HCT116 (cell line): ENCODE results near the gene ANKEF1. TPM values are rescaled to one million over a fixed set of nuclear protein-coding genes. Genes with fewer than 3 reads are reported as not detected.

ENCODE experiments used
- ATAC-seq: fragments of 200-7000 bp; cut with Tn5 transposase; 2 replicates; pipeline ENCODE4 v1.9.1; 2020; ENCODE audit warnings: mild to moderate bottlenecking, moderate library complexity
- BruUV-seq: library from RNA; stranded (reverse); fragments of 400-500 nt; replicated peaks from 2 replicates; lab custom pipeline; 2021; lab: Mats Ljungman, UMichigan
- CTCF ChIA-PET: fragments of 300-600 bp; sonication (Branson Sonifier 250); formaldehyde crosslinking; loops from one replicate; lab custom pipeline; 2021; ENCODE audit warnings: antibody characterized with exemption; lab: Charles Lee
- POLR2A ChIA-PET: fragments of 300-600, 350-600 bp; sonication (Branson Sonifier 250); formaldehyde crosslinking; loops from one replicate; lab custom pipeline; 2021; ENCODE audit warnings: antibody characterized with exemption; lab: Charles Lee
- RAD21 ChIA-PET, 2 experiments: fragments of 300-600 bp; sonication (Branson Sonifier 250); formaldehyde crosslinking; loops; one replicate each; lab custom pipeline; 2023; ENCODE audit warnings: low total read pairs in 2 of 2; ENCODE audit not compliant: uncharacterized antibody in 2 of 2, unreplicated experiment in 2 of 2, low non-redundant PET in 1 of 2; lab: Charles Lee
- DNase-seq: peaks from one replicate; pipeline ENCODE4 v3.0.0-alpha.2; 2010; ENCODE audit warnings: low read depth, low spot score
- H2AFZ ChIP-seq: fragments of 200-600 bp; shearing (Covaris generic), sonication (generic); 2 replicates; pipeline ENCODE4 v1.6.1; 2017; ENCODE audit warnings: low read depth, mixed run types, mixed read lengths, antibody characterized with exemption, low read length; ENCODE audit not compliant: poor library complexity, severe bottlenecking
- H3K27ac ChIP-seq: 2 replicates; pipeline ENCODE4 v1.5.1; 2012; ENCODE audit warnings: low read depth, low read length
- H3K27me3 ChIP-seq: fragments of 200-600 bp; sonication (generic); 2 replicates; pipeline ENCODE4 v1.6.1; 2016; ENCODE audit warnings: mixed run types, low read length, mixed read lengths; ENCODE audit not compliant: insufficient read depth
- H3K36me3 ChIP-seq, 2 experiments: fragments of 200-500 bp in 1 of 2; fragments of 200-600 bp in 1 of 2; sonication (Bioruptor generic) in 1 of 2; sonication (generic) in 1 of 2; 2 replicates each; pipeline versions ENCODE4 v1.5.1 to v1.6.1; 2014 to 2016; ENCODE audit warnings: low read length in 2 of 2, inconsistent platforms in 1 of 2, mixed read lengths in 1 of 2, mixed run types in 1 of 2; ENCODE audit not compliant: insufficient read depth in 2 of 2, control insufficient read depth in 1 of 2
- H3K4me1 ChIP-seq, 2 experiments: fragments of 200-600 bp in 1 of 2; sonication (generic) in 1 of 2; 2 replicates each; pipeline versions ENCODE4 v1.5.1 to v1.6.1; 2012 to 2017; ENCODE audit warnings: low read length in 2 of 2, inconsistent platforms in 1 of 2, mild to moderate bottlenecking in 1 of 2, mixed read lengths in 1 of 2, mixed run types in 1 of 2, moderate library complexity in 1 of 2; ENCODE audit not compliant: insufficient read depth in 2 of 2, control insufficient read depth in 1 of 2
- H3K4me2 ChIP-seq: fragments of 200-600 bp; sonication (generic); 2 replicates; pipeline ENCODE4 v1.6.1; 2017; ENCODE audit warnings: mixed run types, low read length, mixed read lengths
- H3K4me3 ChIP-seq, 2 experiments: fragments of 200-600 bp in 1 of 2; sonication (generic) in 1 of 2; replicated peaks in 1 of 2; 2 replicates each; pipeline ENCODE4 v1.5.1; 2011 to 2016; ENCODE audit warnings: low read length in 2 of 2, control low read depth in 1 of 2, low read depth in 1 of 2, mild to moderate bottlenecking in 1 of 2, mixed read lengths in 1 of 2, mixed run types in 1 of 2
- H3K79me2 ChIP-seq: fragments of 200-600 bp; sonication (generic); 2 replicates; pipeline ENCODE4 v1.6.1; 2017; ENCODE audit warnings: mild to moderate bottlenecking, mixed run types, low read length, moderate library complexity, mixed read lengths; ENCODE audit not compliant: insufficient read depth
- H3K9ac ChIP-seq: fragments of 200-600 bp; sonication (generic); 2 replicates; pipeline ENCODE4 v1.6.1; 2016; ENCODE audit warnings: low read length, mixed read lengths
- H3K9me2 ChIP-seq: fragments of 200-600 bp; sonication (generic), shearing (Covaris generic); 2 replicates; pipeline ENCODE4 v1.6.1; 2017; ENCODE audit warnings: mixed run types, mild to moderate bottlenecking, moderate library complexity; ENCODE audit not compliant: insufficient read depth
- H3K9me3 ChIP-seq, 2 experiments: fragments of 200-500 bp in 1 of 2; fragments of 200-600 bp in 1 of 2; sonication (Bioruptor generic) in 1 of 2; sonication (generic) in 1 of 2; 2 replicates each; pipeline ENCODE4 v1.6.1; 2014 to 2017; ENCODE audit warnings: low read length in 2 of 2, mixed read lengths in 2 of 2, inconsistent platforms in 1 of 2, low read depth in 1 of 2, mild to moderate bottlenecking in 1 of 2, mixed run types in 1 of 2, moderate library complexity in 1 of 2; ENCODE audit not compliant: control insufficient read depth in 1 of 2, insufficient read depth in 1 of 2
- H4K20me1 ChIP-seq: fragments of 200-600 bp; sonication (generic), shearing (Covaris generic); 2 replicates; pipeline ENCODE4 v1.6.1; 2017; ENCODE audit warnings: mixed run types, mild to moderate bottlenecking, moderate library complexity; ENCODE audit not compliant: insufficient read depth
- CBX3 ChIP-seq: IDR thresholded peaks from 2 replicates; pipeline ENCODE4 v1.6.1; 2012; ENCODE audit warnings: low read depth
- CEBPB ChIP-seq: IDR thresholded peaks from 2 replicates; pipeline ENCODE4 v1.6.1; 2012; ENCODE audit warnings: low read depth
- EGR1 ChIP-seq: IDR thresholded peaks from 2 replicates; pipeline ENCODE4 v1.6.1; 2012; ENCODE audit warnings: low read depth
- FOSL1 ChIP-seq: IDR thresholded peaks from 2 replicates; pipeline ENCODE4 v1.6.1; 2012; ENCODE audit warnings: low read depth
- JUND ChIP-seq: IDR thresholded peaks from 2 replicates; pipeline ENCODE4 v1.6.1; 2012
- MAX ChIP-seq: IDR thresholded peaks from 2 replicates; pipeline ENCODE4 v1.6.1; 2012
- POLR2A ChIP-seq: IDR thresholded peaks from 2 replicates; pipeline ENCODE4 v1.7.0; 2011; ENCODE audit warnings: borderline replicate concordance; ENCODE audit not compliant: insufficient read depth, insufficient read length; ENCODE audit errors: extremely low read depth
- POLR2AphosphoS5 ChIP-seq: IDR thresholded peaks from 2 replicates; pipeline ENCODE4 v1.6.1; 2011; ENCODE audit warnings: mild to moderate bottlenecking, low read depth, low read length, moderate library complexity
- RAD21 ChIP-seq: IDR thresholded peaks from 2 replicates; pipeline ENCODE4 v1.6.1; 2012; ENCODE audit warnings: low read depth, mild to moderate bottlenecking
- SP1 ChIP-seq: IDR thresholded peaks from 2 replicates; pipeline ENCODE4 v1.6.1; 2012; ENCODE audit warnings: low read depth
- SRF ChIP-seq: IDR thresholded peaks from 2 replicates; pipeline ENCODE4 v1.6.1; 2012; ENCODE audit warnings: low read depth
- ZBTB33 ChIP-seq: IDR thresholded peaks from 2 replicates; pipeline ENCODE4 v1.6.1; 2011; ENCODE audit warnings: mild to moderate bottlenecking, low read length, moderate library complexity; ENCODE audit not compliant: insufficient replicate concordance; ENCODE audit errors: extremely low read depth
- ZFX ChIP-seq: fragments of 450-650 bp; IDR thresholded peaks from 2 replicates; pipeline ENCODE4 v1.6.1; 2017
- ZNF274 ChIP-seq: fragments of 200-500 bp; sonication (Bioruptor generic); IDR thresholded peaks from 2 replicates; pipeline ENCODE4 v1.6.1; 2014; ENCODE audit warnings: mild to moderate bottlenecking, low read depth, low read length, inconsistent platforms
- intact Hi-C: fragments of 100-400 bp; cut with micrococcal nuclease; formaldehyde crosslinking; loops from 2 replicates; pipeline ENCODE4 v1.10.0; 2022
- total RNA-seq: library from RNA; stranded (reverse); gene quantifications from one replicate; pipeline ENCODE4 v1.2.1, GENCODE V29; 2021; ENCODE audit not compliant: unreplicated experiment
- TF ChIP-seq, protein P1 (sequence below), 3 experiments: fragments of 200-600 bp in 1 of 3; sonication (generic) in 1 of 3; IDR thresholded peaks in 2 of 3; conservative IDR thresholded peaks in 1 of 3; 2 replicates each; pipeline ENCODE4 v1.5.1; 2012 to 2017; ENCODE audit warnings: low read depth in 2 of 3, low read length in 2 of 3, antibody characterized with exemption in 1 of 3, borderline replicate concordance in 1 of 3, control low read depth in 1 of 3, mild to moderate bottlenecking in 1 of 3, mixed read lengths in 1 of 3, mixed run types in 1 of 3, moderate library complexity in 1 of 3; ENCODE audit not compliant: insufficient read depth in 1 of 3

The ANKEF1 gene
- total RNA-seq, 1 experiment from 2014 or later: 15.8 TPM

DNA sequence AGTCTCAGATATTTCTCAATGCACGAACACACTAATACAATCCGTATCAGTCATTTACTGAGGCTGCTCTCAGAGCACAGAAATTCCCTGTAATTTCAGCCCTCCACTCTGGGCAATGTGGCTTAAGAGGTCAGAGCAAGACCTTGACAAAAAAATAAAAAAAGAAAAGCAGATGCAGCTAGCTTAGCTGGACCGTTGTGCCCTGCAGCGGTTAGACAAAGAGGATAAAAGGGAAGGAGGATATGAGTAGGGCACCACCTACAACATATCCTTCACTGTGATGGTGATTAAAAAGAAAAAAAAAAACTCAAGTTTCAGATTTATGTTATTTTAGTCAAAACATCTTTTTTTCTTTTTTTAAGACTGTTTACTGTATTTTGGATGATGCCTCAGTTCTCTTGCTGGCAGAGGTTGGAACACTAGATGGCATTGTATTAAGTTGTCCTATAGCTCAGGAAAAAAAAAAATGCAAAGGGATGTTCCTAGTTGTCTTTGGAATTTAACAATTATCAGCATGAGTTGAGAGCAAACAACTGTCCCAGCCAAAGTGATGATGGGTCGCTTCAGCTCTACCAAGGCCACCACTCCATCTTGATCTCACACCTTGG is 59.9 kb downstream of the ANKEF1 start:
- RAD21 ChIA-PET: interaction anchor here in 1 of 2 experiments (0.9 kb wide), 1 partner anchor 117 kb away, joined by 3 read pairs; no protein-coding TSS in a partner anchor
- ATAC-seq: no peak
- POLR2A ChIA-PET: no interaction called here
- Histone ChIP-seq H3K9ac (no peak overlapping the region), H3K27me3 (no peaks in the 10 kb centered on the region), H3K4me3 (no peak overlapping the region), H3K36me3 (no peaks in the 10 kb centered on the region), H3K4me2 (no peak overlapping the region)
- intact Hi-C loops: loop anchor here (5.0 to 10.0 kb wide), 3 partner anchors 333 to 1450 kb away; no protein-coding TSS in a partner anchor
- no peak for DNase-seq
- TF ChIP-seq, protein P1, sequence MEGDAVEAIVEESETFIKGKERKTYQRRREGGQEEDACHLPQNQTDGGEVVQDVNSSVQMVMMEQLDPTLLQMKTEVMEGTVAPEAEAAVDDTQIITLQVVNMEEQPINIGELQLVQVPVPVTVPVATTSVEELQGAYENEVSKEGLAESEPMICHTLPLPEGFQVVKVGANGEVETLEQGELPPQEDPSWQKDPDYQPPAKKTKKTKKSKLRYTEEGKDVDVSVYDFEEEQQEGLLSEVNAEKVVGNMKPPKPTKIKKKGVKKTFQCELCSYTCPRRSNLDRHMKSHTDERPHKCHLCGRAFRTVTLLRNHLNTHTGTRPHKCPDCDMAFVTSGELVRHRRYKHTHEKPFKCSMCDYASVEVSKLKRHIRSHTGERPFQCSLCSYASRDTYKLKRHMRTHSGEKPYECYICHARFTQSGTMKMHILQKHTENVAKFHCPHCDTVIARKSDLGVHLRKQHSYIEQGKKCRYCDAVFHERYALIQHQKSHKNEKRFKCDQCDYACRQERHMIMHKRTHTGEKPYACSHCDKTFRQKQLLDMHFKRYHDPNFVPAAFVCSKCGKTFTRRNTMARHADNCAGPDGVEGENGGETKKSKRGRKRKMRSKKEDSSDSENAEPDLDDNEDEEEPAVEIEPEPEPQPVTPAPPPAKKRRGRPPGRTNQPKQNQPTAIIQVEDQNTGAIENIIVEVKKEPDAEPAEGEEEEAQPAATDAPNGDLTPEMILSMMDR (IDR thresholded peaks at IDR 0.05 in 2 of 3, conservative IDR thresholded peaks at IDR 0.05 in 1 of 3; ENCODE audit: borderline replicate concordance in 1 of 3, insufficient read depth in 1 of 3, low read depth in 2 of 3, low read length in 2 of 3): peak in 1 of 3 experiments; percentile 12; a peak in 1 of 6 replicates
- peak; percentile 24; the same call in 1 of the 2 replicates for TF ChIP-seq RAD21
- TF ChIP-seq FOSL1: no peak
- no peak for TF ChIP-seq SP1
- TF ChIP-seq, all 23 proteins: peak for 2
- no peak overlapping the region for H2AFZ ChIP-seq
- no peaks in the 10 kb centered on the region for H3K9me3 ChIP-seq
- peaks cover 5 to 13% of the 10 kb centered on the region in 2 experiments; a peak in 3 of 4 replicates for H3K4me1 ChIP-seq
- H3K79me2 ChIP-seq: no peaks in the 10 kb centered on the region
- no TSS peak for BruUV-seq
- H3K27ac ChIP-seq: no peak overlapping the region
- H3K9me2 ChIP-seq: no peaks in the 10 kb centered on the region
- CTCF ChIA-PET: interaction anchor here (1.0 to 1.2 kb wide), 4 partner anchors 10 to 116 kb away, joined by 3 to 6 read pairs (median 4); no protein-coding TSS in a partner anchor
- no peaks in the 10 kb centered on the region for H4K20me1 ChIP-seq

DNA sequence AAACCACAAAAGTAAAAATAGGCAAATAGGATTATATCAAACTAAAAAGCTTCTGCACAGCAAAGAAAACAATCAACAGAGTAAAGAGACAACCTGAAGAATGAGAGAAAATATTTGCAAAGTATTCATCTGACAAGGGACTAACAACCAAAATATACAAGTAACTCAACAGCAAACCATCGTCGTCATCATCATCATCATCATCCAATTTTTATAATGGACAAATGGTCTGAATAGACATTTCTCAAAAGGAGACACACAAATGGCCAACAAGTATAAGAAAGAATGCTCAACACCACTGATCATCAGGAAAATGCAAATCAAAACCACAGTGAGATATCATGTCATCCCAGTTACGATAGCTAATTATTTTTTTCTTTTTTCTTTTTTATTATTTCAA is 62.0 kb downstream of the ANKEF1 start:
- no peak overlapping the region for H3K9ac ChIP-seq
- TF ChIP-seq ZBTB33 (no peak), MAX (no peak), POLR2A (no peak), RAD21 (no peak), ZNF274 (no peak), CEBPB (no peak), EGR1 (no peak), SRF (no peak), POLR2AphosphoS5 (no peak), CBX3 (no peak), SP1 (no peak), ZFX (no peak), JUND (no peak)
- intact Hi-C loops: loop anchor here (10.0 kb wide), 1 partner anchor 1448 kb away; no protein-coding TSS in a partner anchor
- no peaks in the 10 kb centered on the region for H3K79me2 ChIP-seq
- no peak overlapping the region for H3K4me2 ChIP-seq
- no peaks in the 10 kb centered on the region for H3K27me3 ChIP-seq
- DNase-seq: no peak
- ChIA-PET CTCF (interaction anchor here (1.1 kb wide), 1 partner anchor 20 kb away, joined by 3 read pairs; no protein-coding TSS in a partner anchor), RAD21 (no interaction called here), POLR2A (no interaction called here)
- no peak overlapping the region for H3K27ac ChIP-seq
- H3K9me2 ChIP-seq: no peaks in the 10 kb centered on the region
- H3K36me3 ChIP-seq: no peaks in the 10 kb centered on the region
- peaks cover 5 to 13% of the 10 kb centered on the region in 2 experiments; a peak in 3 of 4 replicates for H3K4me1 ChIP-seq
- no peak for ATAC-seq
- H4K20me1 ChIP-seq: no peaks in the 10 kb centered on the region
- no peak overlapping the region for H3K4me3 ChIP-seq
- H3K9me3 ChIP-seq: no peaks in the 10 kb centered on the region
- H2AFZ ChIP-seq: no peak overlapping the region
- BruUV-seq: no TSS peak
